GM12892 (cell line): ENCODE measurements around the gene SEC14L1.
"Not testable (repeated sequence)": the region's sequence is repeated elsewhere in the genome, so short reads cannot be mapped to it uniquely, and the experiment has no call there.

Experiments
- DNase-seq: peaks from one replicate; pipeline ENCODE4 v3.0.0; 2011; ENCODE audit not compliant: insufficient read length
- FAIRE-seq: peaks from 2 replicates; lab custom pipeline; 2011; peaks lifted over from hg19 to GRCh38; lab: Jason Lieb, UNC
- POLR2A ChIP-seq: IDR thresholded peaks from 2 replicates; pipeline ENCODE4 v1.6.1; 2011; ENCODE audit warnings: low read depth, low read length, control low read depth
- POLR2AphosphoS5 ChIP-seq: IDR thresholded peaks from 2 replicates; pipeline ENCODE4 v1.6.1; 2011; ENCODE audit warnings: low read depth, low read length, control low read depth
- TAF1 ChIP-seq: IDR thresholded peaks from 2 replicates; pipeline ENCODE4 v1.6.1; 2011; ENCODE audit warnings: low read depth, mild to moderate bottlenecking, control low read depth, low read length, borderline replicate concordance

The SEC14L1 gene

DNA sequence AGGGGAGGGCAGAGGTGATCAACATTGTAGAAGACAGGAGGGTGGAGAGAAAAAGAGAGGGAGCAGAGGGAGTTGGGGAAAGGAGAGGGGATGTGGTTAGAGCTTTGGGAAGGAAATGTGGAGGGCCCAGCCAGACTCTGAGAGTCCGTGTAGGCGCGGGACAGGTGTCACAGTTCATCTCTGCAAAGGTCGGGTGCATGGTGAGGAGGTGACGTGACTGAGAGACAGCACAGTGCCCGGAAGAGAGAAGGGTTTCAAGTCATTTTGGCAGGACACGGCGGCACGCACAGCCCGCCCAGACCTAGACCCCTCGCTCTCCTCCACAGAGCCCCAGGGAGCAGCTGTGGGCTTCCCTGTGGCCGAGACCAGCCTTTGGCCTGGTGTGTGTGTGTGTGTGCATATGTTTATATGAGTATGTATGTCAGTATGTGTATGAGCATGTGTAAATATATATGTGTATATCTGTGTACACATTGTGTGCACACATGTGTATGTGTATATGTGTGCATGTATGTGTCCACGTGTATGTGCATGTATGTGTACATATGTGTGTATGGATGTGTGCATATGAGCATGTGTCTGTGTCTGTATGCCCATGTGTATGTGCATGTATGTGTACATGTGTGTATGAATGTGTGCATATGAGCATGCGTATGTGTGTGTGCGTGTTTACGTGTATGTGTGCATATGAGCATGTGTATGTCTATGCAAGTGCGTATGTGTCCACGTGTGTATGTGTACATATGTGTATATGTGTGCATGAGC is 104.6 kb downstream of the SEC14L1 start:
- DNase-seq (peak; percentile 62), FAIRE-seq (peak; percentile 97)
- TF ChIP-seq TAF1, result no peak
- TF ChIP-seq POLR2AphosphoS5, result no peak
- TF ChIP-seq POLR2A, result 0 out of 2 replicates have a peak, but pooled peaks have one; percentile 27

GRCh38 chr17:77246110-77247047 is 105.6 kb downstream of the SEC14L1 start:
- TF ChIP-seq TAF1 (no peak), POLR2AphosphoS5 (no peak), POLR2A (no peak)
- FAIRE-seq, result peak; percentile 75
- DNase-seq, result no peak

GRCh38 chr17:77247048-77247541 is 106.3 kb downstream of the SEC14L1 start:
- peak; percentile 83 for FAIRE-seq
- peak; percentile 86 for DNase-seq
- TF ChIP-seq POLR2AphosphoS5, result no peak
- TF ChIP-seq POLR2A, result no peak
- TF ChIP-seq TAF1, result no peak

DNA sequence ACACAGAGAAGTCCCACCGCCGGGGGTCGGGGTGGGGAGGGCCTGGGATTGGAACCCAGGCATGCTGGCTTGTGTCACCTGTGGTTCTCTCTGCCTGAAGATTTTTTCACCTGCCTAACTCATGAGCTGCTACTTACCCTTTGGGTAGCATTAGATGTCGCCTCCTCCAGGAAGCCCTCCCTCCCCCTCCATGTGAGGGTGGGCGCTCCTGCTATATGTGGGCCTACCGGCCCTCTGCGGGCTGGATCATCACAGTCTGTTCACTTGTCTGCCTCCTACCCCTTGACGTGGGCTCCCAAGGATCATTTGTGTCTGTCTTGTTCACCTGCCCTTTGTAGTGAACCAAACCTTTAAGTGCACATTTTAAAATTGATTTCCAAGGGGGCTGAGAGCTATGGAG is 106.8 kb downstream of the SEC14L1 start:
- DNase-seq (no peak), FAIRE-seq (no peak)
- TF ChIP-seq POLR2A (no peak), TAF1 (no peak), POLR2AphosphoS5 (no peak)

- TF ChIP-seq POLR2AphosphoS5 (no peak), TAF1 (no peak), POLR2A (no peak)
- DNase-seq (no peak), FAIRE-seq (no peak)
Observed at GRCh38 chr17:77248216-77249114, 107.7 kb downstream of the SEC14L1 start.

GRCh38 chr17:77251622-77252183 is 110.9 kb downstream of the SEC14L1 start:
- TF ChIP-seq TAF1 (no peak), POLR2AphosphoS5 (no peak), POLR2A (no peak)
- no peak for FAIRE-seq

DNA sequence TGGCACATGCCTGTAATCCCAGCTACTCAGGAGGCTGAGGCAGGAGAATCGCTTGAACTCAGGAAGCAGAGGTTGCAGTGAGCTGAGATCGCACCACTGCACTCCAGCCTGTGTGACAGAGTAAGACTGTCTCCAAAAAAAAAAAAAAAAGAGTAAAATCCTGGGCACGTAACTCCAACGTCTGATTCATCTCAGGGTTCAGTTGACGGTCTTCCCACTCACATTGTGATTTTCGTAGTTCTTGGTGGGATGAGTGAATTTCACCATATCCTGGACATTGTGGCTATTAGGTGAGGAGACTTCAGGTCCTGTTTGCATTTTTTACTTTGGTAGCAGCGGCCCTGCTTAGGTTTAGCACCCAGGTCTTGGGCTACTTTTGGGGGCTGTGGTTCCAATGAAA is 111.5 kb downstream of the SEC14L1 start:
- FAIRE-seq, DNase-seq: not testable (repeated sequence)

More at GRCh38 chr17:77251622-77252183, 110.9 kb downstream of the SEC14L1 start:
- no peak for DNase-seq

DNA sequence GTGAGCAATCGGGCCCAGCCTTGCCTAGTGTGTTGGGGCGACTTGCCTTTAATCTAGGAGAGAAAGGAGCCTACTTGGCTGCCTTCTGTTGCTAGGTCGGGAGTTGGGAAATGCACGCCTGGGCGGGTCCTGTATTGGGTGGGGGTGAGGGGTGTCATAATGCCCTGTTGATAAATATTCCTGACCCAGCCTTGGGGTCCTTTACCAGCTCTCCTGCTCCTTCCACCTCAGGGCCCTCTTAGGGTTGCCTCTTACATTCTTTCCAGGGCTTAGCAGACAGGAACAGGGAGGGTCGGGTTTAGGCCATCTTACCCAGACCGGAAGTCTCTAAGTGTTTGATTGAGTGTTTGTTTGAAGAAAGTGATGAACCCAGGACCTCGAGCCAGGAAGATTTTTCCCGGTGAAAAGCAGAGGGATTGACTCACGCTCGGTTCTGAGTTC is 112.9 kb downstream of the SEC14L1 start:
- no peak for FAIRE-seq
- TF ChIP-seq TAF1 (no peak), POLR2AphosphoS5 (no peak), POLR2A (no peak)

DNA sequence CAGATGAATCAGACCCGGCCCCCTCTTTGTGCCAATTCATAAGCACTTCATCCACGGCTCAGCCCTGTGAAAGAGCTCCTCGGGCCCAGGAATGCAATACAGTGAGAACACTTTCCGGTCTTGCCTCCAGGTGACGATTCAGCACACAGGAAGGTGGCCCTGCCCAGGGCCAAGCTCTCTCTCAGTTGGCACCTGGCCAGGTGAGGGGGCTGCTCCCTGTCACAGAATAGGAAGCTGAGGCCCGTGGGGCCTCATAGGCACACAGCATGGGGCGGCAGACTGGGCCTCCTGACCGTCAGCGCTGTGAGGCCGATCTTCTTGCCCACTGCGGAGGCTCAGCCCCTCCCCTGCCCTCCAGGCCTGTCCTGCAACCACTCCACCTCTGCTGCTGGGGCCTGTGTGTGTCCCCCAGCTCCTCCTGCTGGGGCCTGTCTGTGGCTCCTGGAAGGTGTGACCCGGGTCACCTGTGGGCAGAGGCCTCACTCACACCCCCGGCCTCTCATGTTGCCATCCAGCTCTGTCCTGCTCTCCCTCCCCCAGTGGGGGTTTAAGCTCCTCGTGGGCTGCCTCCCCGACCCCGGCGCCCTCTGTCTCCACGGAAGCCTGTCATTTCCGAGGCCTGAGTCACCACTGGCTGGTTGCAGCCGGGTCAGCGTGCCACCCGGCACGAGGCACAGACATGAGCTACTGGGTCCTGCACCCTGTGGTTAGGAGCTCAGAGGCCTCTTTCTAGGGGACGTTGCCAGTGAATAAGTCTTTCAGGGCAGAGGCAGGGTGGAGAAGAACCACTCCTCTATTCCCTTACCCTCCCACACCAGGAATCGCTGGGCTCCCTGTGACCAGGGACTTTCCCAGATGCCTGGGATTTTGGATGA is 114.4 kb downstream of the SEC14L1 start:
- DNase-seq (no peak), FAIRE-seq (no peak)
- no peak for TF ChIP-seq TAF1
- no peak for TF ChIP-seq POLR2A
- TF ChIP-seq POLR2AphosphoS5, result no peak

More for the DNA sequence above, 112.9 kb downstream of the SEC14L1 start:
- DNase-seq, result no peak

DNA sequence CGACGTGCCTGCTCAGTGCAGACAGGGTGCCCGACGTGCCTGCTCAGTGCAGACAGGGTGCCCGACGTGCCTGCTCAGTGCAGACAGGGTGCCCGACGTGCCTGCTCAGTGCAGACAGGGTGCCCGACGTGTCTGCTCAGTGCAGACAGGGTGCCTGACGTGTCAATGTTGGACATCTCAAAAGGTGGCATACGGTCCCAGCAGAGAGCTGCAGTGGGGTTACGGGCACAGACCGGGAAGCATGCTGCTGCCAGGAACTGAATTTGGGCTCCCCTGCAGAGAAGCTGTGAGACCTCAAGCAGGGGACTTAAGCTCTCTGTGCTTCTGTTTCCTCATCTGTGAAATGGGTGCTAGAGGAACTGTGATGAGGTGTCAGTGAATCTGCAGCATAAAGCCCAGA is 115.2 kb downstream of the SEC14L1 start:
- FAIRE-seq, DNase-seq: not testable (repeated sequence)

DNA sequence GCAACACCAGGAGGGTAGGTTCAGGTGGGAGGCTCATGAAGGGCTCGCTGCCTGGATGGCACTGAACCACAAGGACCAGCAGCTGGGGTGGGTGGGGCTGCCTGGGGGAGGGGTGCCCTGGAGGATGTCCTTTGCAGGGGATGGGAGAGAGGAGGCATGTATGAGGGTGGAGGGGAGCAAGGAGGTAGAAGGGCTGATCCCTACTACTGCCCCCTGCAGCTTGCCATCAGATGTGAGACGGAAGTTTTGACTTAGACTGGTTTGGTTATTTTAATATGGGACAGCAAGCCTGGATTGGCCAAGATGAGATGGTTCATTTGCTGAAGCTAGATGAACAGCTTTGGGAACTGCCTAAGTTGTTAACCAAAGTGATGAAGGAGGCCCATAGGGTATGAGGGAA is 115.9 kb downstream of the SEC14L1 start:
- DNase-seq (no peak), FAIRE-seq (no peak)
- TF ChIP-seq POLR2A (no peak), POLR2AphosphoS5 (no peak), TAF1 (no peak)
